SKM-1 treated with dmso at 0.1 percent for 144 hours (cell line): ENCODE results near the gene MCRIP2.

Experiments
- DNase-seq: peaks from one replicate; lab custom pipeline; 2025; ENCODE audit not compliant: unreplicated experiment; lab: John Stamatoyannopoulos, UW

Gene MCRIP2

GRCh38 chr16:667780-668518 is 26.3 kb downstream of the MCRIP2 start, which contains the start of gene RHOT2:
RHOT2 (plus strand) TSS chr16:668132; CDS start chr16:668200, 68 bp downstream.
- peak; percentile 92 for DNase-seq

GRCh38 chr16:668519-669171 is 27.0 kb downstream of the MCRIP2 start:
- no peak for DNase-seq

- DNase-seq = no peak
Observed at GRCh38 chr16:669666-670065, 28.0 kb downstream of the MCRIP2 start.

DNA sequence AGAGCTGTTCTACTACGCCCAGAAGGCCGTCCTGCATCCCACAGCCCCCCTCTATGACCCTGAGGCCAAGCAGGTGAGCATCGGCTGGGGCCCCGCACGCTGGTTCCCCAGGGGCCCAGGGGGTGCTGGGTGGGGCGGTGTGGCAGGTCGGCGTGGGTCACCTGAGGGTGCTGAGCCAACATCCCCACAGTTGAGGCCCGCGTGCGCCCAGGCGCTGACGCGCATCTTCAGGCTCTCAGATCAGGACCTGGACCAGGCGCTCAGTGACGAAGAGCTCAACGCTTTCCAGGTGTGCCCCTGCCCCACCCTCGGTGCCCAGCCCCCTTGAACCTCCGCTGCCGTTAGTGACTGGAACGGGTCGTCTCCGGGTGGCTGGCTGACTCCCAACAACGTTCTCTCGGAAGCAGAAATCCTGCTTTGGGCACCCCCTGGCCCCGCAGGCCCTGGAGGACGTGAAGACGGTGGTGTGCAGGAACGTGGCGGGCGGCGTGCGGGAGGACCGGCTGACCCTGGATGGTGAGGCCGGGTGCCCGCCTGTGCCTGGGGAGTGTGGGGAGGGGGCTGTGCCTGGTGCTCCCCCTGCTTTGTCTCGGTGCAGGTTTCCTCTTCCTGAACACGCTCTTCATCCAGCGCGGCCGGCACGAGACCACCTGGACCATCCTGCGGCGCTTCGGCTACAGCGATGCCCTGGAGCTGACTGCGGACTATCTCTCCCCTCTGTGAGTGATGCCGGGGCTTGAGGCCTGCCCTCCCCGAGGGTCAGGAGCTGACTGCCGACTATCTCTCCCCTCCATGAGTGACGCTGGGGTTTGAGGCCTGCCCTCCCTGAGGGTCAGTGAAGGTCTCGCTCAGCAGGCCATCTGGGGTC is 29.1 kb downstream of the MCRIP2 start:
- DNase-seq = no peak

DNA sequence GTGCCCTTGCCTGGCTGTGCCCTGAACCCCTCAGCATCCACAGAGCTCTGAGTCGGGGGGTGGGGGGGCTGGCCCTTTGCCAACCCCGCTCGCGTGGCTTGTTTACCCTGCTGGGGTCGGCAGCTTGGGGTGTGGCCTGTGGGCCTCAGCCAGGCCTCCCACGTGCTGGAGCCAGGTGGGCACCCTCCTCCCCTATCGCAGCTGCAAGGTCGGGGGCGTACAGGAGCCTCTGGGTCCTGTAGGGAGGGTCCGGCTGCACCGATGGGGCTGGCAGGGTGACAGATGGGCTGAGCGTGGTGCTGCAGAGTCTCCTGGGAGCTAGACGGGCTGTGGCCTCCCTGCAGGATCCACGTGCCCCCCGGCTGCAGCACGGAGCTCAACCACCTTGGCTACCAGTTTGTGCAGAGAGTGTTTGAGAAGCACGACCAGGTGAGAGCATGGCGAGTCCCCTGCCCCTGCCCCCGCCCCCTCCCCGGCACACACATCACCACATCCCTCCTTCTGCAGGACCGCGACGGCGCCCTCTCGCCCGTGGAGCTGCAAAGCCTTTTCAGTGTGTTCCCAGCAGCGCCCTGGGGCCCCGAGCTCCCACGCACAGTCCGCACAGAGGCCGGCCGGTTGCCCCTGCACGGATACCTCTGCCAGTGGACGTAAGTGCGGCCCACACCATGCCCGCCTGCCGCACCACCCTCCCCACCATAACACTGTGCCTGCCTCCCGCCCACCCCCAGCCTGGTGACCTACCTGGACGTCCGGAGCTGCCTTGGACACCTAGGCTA is 29.9 kb downstream of the MCRIP2 start:
- no peak for DNase-seq

DNA sequence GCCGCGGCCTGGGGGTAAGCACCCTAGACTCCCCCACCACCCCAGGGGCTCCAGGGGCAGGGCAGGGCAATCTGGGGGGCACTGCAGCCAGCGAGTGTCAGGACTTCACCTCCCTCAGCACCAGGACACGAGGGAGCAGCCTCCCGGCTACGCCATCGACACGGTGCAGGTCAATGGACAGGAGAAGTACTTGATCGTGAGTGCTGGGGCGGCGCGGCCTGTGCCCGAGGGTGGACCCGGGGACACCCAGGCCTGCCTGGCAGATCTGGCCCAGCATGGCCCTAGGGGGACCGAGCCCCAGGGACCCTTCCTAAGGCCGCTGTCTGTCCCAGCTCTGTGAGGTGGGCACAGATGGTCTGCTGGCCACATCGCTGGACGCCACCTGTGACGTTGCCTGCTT is 30.7 kb downstream of the MCRIP2 start:
- DNase-seq = no peak

DNA sequence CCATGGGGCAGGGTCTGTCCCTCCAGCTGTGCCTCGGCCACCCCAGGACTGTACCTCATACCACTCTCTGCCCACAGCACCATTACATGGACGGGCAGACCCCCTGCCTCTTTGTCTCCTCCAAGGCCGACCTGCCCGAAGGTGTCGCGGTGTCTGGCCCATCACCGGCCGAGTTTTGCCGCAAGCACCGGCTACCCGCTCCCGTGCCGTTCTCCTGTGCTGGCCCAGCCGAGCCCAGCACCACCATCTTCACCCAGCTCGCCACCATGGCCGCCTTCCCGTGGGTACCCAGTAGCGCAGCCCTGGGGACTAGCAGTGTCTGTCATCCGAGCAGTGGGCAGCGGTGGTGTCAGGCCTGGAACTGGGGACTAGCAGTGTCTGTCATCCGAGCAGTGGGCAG is 31.2 kb downstream of the MCRIP2 start:
- DNase-seq = no peak

- DNase-seq = no peak
Observed at GRCh38 chr16:673399-673991, 31.9 kb downstream of the MCRIP2 start.

- no peak for DNase-seq
Observed at GRCh38 chr16:674214-674881, 32.7 kb downstream of the MCRIP2 start.

DNA sequence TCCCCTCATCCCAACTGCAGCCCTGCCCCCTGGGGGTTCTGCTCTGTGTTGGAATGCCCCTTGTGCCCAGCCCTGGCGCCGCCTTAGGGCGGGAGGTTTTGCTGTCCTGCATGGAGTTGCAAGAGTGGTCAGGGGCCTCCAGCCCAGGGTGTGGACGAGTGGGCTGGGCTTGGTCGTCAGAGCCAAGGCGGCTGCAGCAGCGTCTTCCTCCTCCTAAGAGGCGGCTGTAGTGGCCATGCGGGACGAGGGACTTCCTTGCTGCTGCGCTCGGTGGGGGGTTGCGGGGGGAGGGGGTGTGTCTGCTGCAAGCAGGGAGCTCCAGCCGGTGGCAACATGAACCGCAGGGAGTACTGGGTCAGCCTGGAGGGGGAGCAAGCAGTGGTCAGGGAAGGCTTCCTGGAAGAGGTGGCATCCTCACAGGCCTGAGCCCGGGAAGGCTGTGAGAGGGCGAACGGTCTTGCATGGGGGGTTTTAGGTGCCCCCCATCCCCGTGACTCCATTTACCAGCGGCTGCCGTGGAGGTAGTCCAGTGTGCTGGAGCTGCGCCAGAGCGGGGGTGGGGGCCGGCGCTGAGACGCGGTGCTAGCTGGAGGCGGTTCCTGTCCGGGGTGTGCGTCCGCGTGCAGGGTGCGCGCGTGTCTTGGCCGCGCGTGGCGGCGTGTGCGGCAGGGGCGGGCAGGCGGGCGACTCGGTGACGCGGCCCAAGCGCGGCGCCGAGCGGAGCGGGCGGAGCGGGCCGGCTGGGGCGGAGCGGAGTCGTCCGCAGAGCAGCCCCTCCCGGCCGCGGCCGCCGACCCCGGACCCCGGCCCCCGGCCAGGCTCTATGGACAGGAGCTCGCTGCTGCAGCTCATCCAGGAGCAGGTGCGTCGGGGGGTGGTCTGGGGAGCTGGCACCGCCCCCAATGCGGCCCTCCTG is 33.6 kb downstream of the MCRIP2 start, which contains the start of gene RHBDL1:
Gene RHBDL1, plus strand, starts transcription at position 704 of the 916 bp plus-strand sequence. Its CDS starts 120 bp downstream, at position 824.
- no peak for DNase-seq

GRCh38 chr16:675884-676564 is 34.4 kb downstream of the MCRIP2 start:
- no peak for DNase-seq

DNA sequence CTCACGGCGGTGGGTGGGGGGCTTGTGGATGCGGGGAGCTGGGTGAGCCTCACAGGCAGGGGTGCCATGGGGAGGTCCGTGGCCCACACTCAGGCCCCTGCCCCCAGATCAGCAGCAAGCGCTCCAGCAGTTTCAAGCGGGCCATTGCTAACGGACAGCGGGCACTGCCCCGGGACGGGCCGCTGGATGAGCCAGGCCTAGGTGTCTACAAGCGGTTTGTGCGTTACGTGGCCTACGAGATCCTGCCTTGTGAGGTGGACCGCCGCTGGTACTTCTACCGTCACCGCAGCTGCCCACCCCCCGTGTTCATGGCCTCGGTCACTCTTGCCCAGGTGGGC is 34.9 kb downstream of the MCRIP2 start:
- DNase-seq = no peak

DNA sequence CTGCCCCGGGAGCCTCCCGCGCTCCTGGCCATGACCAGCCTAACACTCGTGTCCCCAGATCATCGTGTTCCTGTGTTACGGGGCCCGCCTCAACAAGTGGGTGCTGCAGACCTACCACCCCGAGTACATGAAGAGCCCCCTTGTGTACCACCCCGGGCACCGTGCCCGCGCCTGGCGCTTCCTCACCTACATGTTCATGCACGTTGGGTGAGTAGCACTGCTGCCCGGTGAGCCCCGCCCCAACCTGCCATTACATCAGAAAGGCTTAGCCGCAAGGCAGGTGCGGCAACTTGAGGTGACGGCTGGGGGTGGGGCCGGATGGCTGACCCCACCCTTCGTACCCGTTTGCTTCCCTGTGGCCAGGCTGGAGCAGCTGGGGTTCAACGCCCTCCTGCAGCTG is 35.3 kb downstream of the MCRIP2 start:
- DNase-seq = no peak

DNA sequence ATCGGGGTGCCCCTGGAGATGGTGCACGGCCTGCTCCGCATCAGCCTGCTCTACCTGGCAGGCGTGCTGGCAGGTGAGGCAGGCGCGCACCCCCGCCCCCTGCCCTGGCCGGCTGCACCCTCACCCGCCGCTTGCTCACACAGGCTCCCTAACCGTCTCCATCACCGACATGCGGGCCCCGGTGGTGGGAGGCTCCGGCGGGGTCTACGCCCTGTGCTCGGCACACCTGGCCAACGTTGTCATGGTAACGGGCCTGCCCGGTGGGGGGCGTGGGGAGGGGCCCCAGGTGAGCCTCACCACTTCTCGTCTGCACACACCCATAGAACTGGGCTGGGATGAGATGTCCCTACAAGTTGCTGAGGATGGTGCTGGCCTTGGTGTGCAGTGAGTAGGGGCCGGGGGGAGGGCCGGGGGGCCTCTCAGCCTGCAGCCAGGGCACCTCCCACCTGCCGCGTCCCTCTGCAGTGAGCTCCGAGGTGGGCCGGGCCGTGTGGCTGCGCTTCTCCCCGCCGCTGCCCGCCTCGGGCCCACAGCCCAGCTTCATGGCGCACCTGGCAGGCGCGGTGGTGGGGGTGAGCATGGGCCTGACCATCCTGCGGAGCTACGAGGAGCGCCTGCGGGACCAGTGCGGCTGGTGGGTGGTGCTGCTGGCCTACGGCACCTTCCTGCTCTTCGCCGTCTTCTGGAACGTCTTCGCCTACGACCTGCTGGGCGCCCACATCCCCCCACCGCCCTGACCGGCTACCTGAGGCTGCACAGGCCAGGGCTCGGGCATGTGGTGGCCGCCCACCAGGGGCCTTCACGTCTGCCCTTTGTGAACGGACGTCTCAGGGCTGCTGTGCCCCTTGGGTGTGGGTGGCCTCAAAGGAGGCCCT is 35.9 kb downstream of the MCRIP2 start:
- DNase-seq = no peak

GRCh38 chr16:678209-678857 is 36.7 kb downstream of the MCRIP2 start:
- no peak for DNase-seq

DNA sequence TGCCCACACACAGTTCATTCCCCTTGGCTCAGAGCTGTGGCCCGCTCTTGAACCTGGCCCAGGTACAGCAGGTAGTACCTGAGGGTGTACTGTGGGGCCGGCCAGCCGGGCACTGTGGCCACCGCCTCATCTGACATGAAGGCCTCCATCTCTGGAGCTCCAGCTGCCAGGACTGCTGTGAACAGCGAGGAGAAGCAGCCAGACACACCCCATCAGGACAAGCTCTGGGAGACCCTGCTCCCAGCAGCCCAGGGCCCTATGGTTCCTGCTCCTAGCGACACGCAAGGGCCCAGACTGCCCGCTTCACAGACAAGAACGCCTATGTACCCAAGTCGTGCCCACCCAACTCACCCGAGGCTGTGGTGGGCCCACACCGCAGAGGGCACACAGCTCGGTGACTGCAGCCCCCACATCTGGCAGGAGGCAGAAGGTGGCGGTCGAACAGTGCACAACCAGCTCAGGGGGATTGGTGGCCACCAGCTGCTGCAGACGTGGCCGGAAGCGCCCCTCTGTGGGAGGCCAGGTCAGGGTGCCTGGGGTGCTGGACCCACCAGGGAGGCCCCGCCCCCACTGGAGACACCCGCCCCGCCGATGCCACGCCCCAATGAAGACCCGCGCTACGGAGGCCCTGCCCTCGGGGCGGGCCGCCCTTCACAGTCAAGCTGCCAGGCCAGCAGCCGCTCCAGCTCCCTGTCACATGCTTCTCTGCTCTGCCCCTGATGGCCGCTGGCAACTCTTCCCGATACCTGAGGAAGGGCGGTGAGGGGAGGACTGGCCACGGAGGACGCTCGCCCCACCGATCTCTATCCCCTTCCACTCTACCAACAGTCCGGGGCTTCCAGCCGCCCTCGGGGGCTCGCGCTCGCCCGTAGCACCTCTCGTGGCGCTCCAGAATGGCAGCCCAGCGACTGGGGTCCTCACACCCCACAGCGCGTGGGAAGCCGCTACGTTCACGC is 37.5 kb downstream of the MCRIP2 start:
- no peak for DNase-seq
